CD4-positive, alpha-beta T cell treated with Interferon gamma for 1 hour (primary cell): ENCODE data around the gene TOM1L2.
A peak's percentile ranks its signal among the peaks of the same experiment; 100 is the strongest.
"Not testable (repeated sequence)": the region's sequence is repeated elsewhere in the genome, so short reads cannot be mapped to it uniquely, and the experiment has no call there.

Experiments used
- DNase-seq: peaks from one replicate; pipeline ENCODE4 v3.0.0-alpha.2; 2020

TOM1L2 gene

GRCh38 chr17:17919169-17920107 is 52.8 kb downstream of the TOM1L2 start:
- DNase-seq = peak; percentile 55

DNA sequence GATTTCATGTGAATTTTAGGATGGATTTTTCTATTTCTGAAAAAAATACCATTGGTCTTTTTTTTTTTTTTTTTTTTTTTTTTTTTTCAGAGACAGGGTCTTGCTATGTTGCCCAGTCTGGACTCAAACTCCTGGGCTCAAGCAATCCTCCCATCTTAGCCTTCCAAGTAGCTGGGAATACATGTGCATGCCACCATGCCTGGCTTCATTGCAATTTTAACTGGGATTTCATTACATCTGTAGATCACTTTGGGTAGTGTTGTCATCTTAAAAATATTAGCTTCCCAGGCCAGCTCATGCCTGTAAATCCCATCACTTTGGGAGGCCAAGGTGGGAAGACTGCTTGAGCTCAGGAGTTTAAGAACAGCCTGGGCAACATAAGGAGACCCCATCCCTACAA is 54.8 kb downstream of the TOM1L2 start:
- DNase-seq = no peak

DNA sequence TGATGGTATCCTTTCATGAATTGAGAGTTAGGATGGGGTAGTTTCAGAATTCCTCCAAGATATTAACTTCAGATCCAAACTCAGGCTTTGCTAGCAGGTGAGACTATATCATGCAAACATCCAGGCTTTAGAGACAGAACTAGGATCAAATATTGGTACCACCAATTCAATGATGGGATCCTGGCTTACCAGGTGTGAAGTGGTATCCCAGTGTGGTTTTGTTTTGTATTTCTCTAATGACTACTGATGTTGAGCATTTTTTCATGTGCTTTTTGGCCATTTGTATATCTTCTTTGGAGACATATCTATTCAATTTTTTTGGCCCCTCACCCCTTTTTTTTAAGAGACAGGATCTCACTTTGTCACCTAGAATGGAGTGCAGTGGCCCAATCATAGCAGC is 57.0 kb downstream of the TOM1L2 start:
- no peak for DNase-seq

- DNase-seq = no peak
Observed at GRCh38 chr17:17913695-17914332, 58.4 kb downstream of the TOM1L2 start.

DNA sequence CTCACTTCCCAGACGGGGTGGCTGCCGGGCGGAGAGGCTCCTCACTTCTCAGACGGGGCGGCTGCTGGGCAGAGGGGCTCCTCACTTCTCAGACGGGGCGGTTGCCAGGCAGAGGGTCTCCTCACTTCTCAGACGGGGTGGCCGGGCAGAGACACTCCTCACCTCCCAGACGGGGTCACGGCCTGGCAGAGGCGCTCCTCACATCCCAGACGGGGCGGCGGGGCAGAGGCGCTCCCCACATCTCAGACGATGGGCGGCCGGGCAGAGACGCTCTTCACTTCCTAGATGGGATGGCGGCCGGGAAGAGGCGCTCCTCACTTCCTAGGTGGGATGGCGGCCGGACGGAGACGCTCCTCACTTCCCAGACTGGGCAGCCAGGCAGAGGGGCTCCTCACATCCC is 59.9 kb downstream of the TOM1L2 start:
- DNase-seq = not testable (repeated sequence)

DNA sequence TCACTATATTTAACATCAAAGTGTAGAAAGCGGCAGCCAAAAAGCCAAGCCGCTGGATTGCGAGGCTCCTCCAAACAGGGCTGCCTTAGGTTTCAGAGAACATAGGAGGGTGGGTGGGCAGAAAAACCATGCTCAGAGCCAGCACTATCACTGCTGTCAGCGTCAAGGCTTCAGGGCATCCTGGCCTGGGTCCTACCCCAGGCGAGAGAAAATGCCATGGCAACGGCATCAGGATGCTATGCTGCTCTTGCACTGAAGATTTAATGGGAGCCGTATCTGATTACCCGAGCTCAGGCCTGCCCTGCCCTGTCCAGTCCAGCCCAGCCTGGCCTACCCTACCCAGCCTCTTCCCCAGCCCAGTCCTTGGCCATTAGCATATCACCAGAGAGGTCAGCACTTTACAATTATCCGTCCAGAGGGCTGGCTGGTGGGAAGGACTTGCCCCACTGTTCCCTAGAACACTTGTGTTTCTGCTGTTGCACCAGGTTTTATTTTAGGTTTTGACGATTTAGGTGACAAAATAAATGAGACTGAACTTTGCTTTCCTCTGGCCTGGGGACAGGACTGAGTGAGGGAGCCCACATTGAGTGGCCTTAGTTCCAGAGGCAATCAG is 61.1 kb downstream of the TOM1L2 start:
- no peak for DNase-seq

GRCh38 chr17:17910060-17910459 is 62.1 kb downstream of the TOM1L2 start:
- DNase-seq = no peak

DNA sequence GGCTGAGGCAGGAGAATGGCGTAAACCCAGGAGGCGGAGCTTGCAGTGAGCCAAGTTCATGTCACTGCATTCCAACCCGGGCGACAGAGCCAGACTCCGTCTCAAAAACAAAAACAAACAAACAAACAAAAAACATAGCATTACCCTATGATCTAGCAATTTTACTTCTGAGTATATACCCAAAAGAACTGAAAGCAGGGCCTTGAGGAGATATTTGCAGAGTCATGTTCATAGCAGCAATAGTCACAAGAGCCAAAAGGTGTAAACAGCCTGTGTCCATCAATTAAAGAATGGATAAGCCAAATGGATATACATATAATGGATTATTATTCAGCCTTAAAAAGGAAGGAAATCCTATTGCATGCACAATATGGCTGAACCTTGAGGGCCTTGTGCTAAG is 63.1 kb downstream of the TOM1L2 start:
- DNase-seq = no peak

GRCh38 chr17:17907469-17907868 is 64.7 kb downstream of the TOM1L2 start:
- no peak for DNase-seq

DNA sequence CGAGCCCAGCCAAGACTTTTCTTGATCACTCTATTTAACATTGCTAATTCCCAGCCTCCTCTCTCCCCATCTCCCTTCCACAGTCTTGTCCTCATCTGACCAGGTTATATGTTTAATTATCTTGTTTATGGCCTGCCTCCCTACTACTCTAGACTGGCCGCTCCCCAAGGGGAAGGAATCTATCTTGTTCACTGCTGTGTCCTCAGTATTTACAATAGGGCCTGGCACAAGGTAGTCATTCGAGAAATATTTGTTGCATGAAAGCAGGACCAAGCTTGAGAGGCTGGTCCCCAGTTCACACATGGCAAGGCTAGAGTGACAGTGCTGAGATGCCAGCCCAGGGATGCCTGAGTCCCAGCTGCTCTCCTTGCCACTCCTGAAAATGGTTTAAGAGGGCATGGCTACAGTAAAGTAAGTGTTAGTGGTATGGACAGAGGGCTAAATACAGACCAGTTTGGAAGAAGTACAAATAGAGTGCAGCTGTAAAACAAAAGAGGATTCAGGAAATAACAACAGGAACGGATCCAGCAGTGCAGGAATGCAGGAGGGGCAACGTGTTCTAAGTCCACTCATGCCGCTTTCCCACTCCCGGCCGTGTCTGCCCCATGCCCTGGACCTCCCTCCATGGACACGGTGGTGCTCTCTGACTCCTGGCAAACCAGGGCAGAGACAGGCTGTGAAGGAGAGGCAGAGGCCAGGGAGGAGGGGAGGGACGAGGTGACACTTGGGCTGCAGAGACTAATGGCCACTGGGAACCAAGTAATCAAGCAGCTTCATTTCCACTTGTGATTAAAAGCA is 65.6 kb downstream of the TOM1L2 start:
- DNase-seq = no peak

GRCh38 chr17:17905036-17905320 is 67.2 kb downstream of the TOM1L2 start:
- DNase-seq = no peak

GRCh38 chr17:17904166-17905035 is 67.8 kb downstream of the TOM1L2 start:
- DNase-seq = no peak

DNA sequence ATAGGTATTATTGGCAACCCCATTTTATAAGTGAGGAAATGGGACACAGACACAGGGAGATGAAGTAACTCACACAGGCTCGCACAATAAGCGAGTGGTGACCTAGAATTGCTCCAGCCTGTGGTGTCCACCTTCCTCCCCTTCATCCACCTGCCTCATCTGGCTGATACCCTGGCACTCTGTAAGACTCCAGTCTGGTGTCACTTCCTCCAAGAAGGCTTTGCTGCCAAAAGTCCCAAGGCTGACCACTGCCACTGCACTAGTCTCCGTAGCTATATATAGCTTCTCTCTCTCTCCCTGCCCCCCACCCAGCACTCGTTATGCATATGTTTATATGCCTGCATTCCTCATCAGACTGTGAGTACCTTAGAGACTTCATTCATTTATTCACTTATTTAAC is 69.3 kb downstream of the TOM1L2 start:
- DNase-seq = no peak

- no peak for DNase-seq
Observed at GRCh38 chr17:17902376-17902775, 69.8 kb downstream of the TOM1L2 start.

- no peak for DNase-seq
Observed at GRCh38 chr17:17900615-17901520, 71.3 kb downstream of the TOM1L2 start.

DNA sequence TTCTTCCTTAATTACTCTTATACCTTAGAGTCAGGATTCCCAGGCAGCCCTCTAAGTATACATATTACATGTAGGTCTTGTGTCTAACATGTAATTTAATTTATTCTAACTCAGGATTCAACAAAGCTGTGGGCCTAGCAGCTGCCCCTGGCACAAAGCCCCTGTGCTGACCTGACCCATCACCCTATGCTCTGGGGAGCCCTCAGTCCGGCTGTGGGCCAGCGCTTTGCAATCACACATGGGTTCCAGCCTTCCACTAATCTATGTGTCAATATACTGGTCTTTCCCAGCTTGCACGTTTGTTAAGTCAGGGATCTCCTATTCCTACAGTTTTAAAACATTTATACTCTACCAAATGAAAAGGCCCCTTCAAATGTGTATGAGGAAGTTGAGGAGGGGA is 72.7 kb downstream of the TOM1L2 start:
- no peak for DNase-seq

GRCh38 chr17:17898673-17899072 is 73.5 kb downstream of the TOM1L2 start:
- DNase-seq = no peak

DNA sequence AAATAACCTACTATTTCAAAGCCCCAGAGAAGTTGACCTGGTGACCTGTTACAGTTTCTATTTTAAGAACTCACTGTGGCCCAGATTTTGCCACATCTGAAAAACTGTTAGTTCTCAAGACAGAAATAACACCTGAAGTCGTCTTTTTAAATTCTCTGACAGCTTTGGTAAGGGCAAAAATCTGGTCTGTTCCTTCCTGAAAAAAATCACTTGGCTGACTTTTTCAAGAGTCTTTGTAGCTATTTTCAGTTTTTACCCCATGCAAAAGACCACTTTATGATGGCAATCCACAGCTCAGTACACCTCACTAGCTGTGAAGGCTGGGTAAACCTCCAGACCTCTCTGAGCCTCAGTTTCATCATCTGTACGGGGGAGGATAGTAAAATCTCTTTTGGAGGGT is 74.8 kb downstream of the TOM1L2 start:
- no peak for DNase-seq

DNA sequence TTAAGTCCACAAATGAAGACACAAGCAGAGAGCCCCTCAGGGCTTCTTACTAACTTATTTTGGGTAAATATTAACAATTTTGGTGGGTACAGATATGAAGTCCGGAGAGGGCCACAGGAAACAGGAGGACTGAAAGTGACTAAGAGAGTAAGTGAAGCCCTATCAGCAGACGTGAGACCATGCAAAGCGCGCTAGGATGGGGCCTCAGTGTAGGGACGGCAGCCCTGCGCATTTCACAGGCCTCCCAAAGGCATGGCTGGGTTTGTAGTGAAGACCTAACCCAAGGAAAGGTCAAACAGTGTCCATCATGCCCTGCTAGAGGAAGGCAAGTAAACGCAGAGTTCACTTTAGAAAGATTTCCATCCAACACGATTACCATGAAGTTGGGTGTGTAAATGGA is 75.5 kb downstream of the TOM1L2 start:
- DNase-seq = no peak

DNA sequence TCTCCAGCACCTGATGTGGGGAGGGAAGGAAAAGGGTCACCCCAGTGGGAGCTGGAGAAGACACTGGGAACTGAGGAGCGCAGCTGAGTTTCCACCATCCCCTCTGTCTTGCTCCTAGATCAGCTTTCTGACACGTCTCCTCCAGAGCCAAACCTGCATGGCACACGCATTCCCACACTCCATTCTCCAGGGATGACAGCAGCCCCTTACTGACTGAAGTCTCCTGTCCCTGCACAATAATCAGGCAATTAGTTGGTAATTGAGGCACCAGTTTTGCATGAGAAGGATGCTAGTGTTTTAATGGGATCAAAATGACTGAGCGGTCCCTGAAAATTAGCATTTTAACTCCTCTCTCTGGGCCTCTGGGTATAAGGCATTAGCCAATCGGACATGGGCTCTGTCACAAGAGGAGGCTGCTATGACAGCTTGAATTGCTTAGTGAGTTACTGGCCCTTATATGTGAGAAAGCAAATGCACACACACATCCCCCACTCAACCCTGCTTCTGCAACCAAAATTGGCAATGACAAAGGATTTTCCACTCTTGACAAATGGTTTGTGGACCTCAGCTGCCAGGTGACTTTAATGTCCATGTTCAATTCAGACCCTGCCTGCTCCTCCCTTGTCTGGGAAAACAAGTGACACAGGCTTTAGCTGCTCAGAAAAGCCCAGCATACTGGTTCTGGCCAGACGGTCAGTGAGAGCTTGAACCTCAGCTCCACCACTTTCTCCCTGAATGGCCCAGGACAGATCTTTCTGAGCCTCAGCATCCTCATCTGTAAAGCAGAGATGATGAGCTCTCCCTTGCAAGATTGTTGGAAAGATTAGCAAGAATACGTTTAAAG is 78.2 kb downstream of the TOM1L2 start:
- DNase-seq = no peak
